NOMO-1 (cell line): ENCODE data around the gene MAGEB1.

Experiments
- DNase-seq, 2 experiments: peaks; one replicate each; lab custom pipeline; 2025; ENCODE audit not compliant: unreplicated experiment in 2 of 2; lab: John Stamatoyannopoulos, UW

MAGEB1 gene

DNA sequence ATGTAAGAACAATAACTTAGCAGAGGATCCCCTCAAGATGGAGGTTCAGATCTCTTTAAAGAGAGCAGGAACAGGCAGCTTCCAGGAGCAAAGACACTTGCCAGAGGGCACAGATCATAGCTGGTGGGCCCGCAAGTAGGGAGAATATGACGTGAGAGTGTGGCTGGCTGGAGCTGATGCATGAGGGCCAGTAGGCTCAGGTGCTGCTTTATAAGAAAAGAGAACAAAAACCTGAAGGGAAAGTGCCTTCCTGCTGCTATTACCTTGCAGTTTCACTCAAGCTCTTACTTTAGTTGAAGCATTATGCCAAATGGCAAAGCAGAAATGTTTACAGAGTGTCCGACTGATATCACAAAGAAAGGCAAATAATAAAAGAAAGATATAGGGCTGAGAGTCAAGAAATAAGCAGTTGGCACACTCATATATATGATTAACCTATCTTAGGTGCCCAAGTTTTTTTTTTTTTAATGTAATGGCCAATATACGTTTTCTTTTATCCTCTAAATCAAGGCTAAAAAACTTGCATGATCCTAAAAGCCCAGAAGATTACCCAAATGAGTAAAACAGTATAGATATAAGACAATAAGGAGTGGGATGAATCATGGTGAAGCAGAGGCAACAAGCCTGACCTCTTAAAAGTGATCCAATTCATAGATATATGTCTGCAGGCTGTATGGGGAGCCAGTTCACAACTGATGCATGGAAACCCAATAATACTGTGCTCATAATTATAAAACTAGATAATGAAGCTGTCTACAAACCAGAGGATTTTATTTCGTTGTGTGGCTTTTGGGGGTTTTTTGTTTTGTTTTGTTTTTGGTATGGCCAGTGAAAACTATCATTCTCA lies 49.7 kb downstream of the MAGEB1 start:
- DNase-seq, result no peak

GRCh38 chrX:30301208-30301607 lies 54.3 kb downstream of the MAGEB1 start:
- no peak for DNase-seq
